Measurements from ENCODE around the gene PDE9A. TPM values are rescaled to one million over a fixed set of nuclear protein-coding genes. Genes with fewer than 3 reads are reported as not detected.
A peak's percentile ranks its signal among the peaks of the same experiment; 100 is the strongest.
"Not testable (repeated sequence)": the region's sequence is repeated elsewhere in the genome, so short reads cannot be mapped to it uniquely, and the experiment has no call there.

The PDE9A gene
- total RNA-seq, 1 donor from 2014 or later = 12.3 TPM

- Mint-ChIP-seq H3K4me1 (ENCODE audit: unreplicated experiment) (no peaks in the 10 kb centered on the region), H3K36me3 (ENCODE audit: unreplicated experiment) (no peaks in the 10 kb centered on the region), H3K27ac (ENCODE audit: unreplicated experiment) (no peak overlapping the region), H3K9me3 (ENCODE audit: unreplicated experiment) (no peaks in the 10 kb centered on the region), H3K4me3 (ENCODE audit: unreplicated experiment) (no peak overlapping the region), H3K27me3 (ENCODE audit: unreplicated experiment) (peaks cover 58% of the 10 kb centered on the region)
- DNase-seq (ENCODE audit: extremely low spot score, unreplicated experiment) = peak; percentile 77
- TF ChIP-seq CTCF (IDR thresholded peaks at IDR 0.05) = no peak
Observed at GRCh38 chr21:42806509-42807140, 153.2 kb downstream of the PDE9A start.

- not testable (repeated sequence) for H3K36me3 Mint-ChIP-seq (ENCODE audit: unreplicated experiment); H3K4me3 Mint-ChIP-seq (ENCODE audit: unreplicated experiment); H3K9me3 Mint-ChIP-seq (ENCODE audit: unreplicated experiment); H3K4me1 Mint-ChIP-seq (ENCODE audit: unreplicated experiment); H3K27ac Mint-ChIP-seq (ENCODE audit: unreplicated experiment)
- peaks cover 65% of the 10 kb centered on the region for H3K27me3 Mint-ChIP-seq (ENCODE audit: unreplicated experiment)
- DNase-seq (ENCODE audit: extremely low spot score, unreplicated experiment) = peak; percentile 23
Observed at GRCh38 chr21:42807293-42807895, 154.0 kb downstream of the PDE9A start.

- Mint-ChIP-seq H3K4me1 (ENCODE audit: unreplicated experiment) (no peaks in the 10 kb centered on the region), H3K27me3 (ENCODE audit: unreplicated experiment) (peaks cover 72% of the 10 kb centered on the region), H3K27ac (ENCODE audit: unreplicated experiment) (no peak overlapping the region), H3K9me3 (ENCODE audit: unreplicated experiment) (no peaks in the 10 kb centered on the region), H3K4me3 (ENCODE audit: unreplicated experiment) (no peak overlapping the region), H3K36me3 (ENCODE audit: unreplicated experiment) (no peaks in the 10 kb centered on the region)
- DNase-seq (ENCODE audit: extremely low spot score, unreplicated experiment) = peak; percentile 51
- TF ChIP-seq CTCF (IDR thresholded peaks at IDR 0.05) = no peak
Observed at GRCh38 chr21:42807938-42808613, 154.7 kb downstream of the PDE9A start.

- TF ChIP-seq CTCF (IDR thresholded peaks at IDR 0.05) = no peak
- Mint-ChIP-seq H3K4me1 (ENCODE audit: unreplicated experiment) (no peaks in the 10 kb centered on the region), H3K36me3 (ENCODE audit: unreplicated experiment) (no peaks in the 10 kb centered on the region), H3K27ac (ENCODE audit: unreplicated experiment) (no peak overlapping the region), H3K27me3 (ENCODE audit: unreplicated experiment) (peaks cover 75% of the 10 kb centered on the region), H3K4me3 (ENCODE audit: unreplicated experiment) (no peak overlapping the region), H3K9me3 (ENCODE audit: unreplicated experiment) (no peaks in the 10 kb centered on the region)
- peak; percentile 51 for DNase-seq (ENCODE audit: extremely low spot score, unreplicated experiment)
Observed at GRCh38 chr21:42809171-42809570, 155.8 kb downstream of the PDE9A start.

- Mint-ChIP-seq H3K27me3 (ENCODE audit: unreplicated experiment) (peaks cover 69% of the 10 kb centered on the region), H3K4me1 (ENCODE audit: unreplicated experiment) (no peaks in the 10 kb centered on the region), H3K4me3 (ENCODE audit: unreplicated experiment) (no peak overlapping the region), H3K9me3 (ENCODE audit: unreplicated experiment) (no peaks in the 10 kb centered on the region), H3K36me3 (ENCODE audit: unreplicated experiment) (no peaks in the 10 kb centered on the region), H3K27ac (ENCODE audit: unreplicated experiment) (no peak overlapping the region)
- peak; percentile 62 for DNase-seq (ENCODE audit: extremely low spot score, unreplicated experiment)
- no peak for TF ChIP-seq CTCF (IDR thresholded peaks at IDR 0.05)
Observed at GRCh38 chr21:42809577-42810475, 156.4 kb downstream of the PDE9A start.
